Mucosa of descending colon (tissue), 3 donors: ENCODE data around the gene FAM227B. TPM values are rescaled to one million over a fixed set of nuclear protein-coding genes. Genes with fewer than 3 reads are reported as not detected.

ENCODE experiments used
- ATAC-seq: fragments of 200-7000 bp; cut with Tn5 transposase; one replicate; pipeline ENCODE4 v1.9.1; 2020; ENCODE audit warnings: mild to moderate bottlenecking, moderate library complexity
- DNase-seq, 3 donors: peaks; one replicate each; pipeline ENCODE4 v3.0.0-alpha.2; 2020
- H3K36me3 ChIP-seq: fragments of 200-600 bp; one replicate; pipeline ENCODE4 v1.8.0; 2021; ENCODE audit warnings: low read depth, mild to moderate bottlenecking
- H3K4me1 ChIP-seq: fragments of 200-600 bp; one replicate; pipeline ENCODE4 v1.8.0; 2021; ENCODE audit warnings: low read depth, mild to moderate bottlenecking
- H3K4me3 ChIP-seq: fragments of 200-600 bp; one replicate; pipeline ENCODE4 v1.8.0; 2021; ENCODE audit warnings: mild to moderate bottlenecking
- H3K9me3 ChIP-seq: fragments of 200-600 bp; one replicate; pipeline ENCODE4 v1.8.0; 2021; ENCODE audit warnings: mild to moderate bottlenecking
- CTCF ChIP-seq: fragments of 200-600 bp; IDR thresholded peaks from one replicate; pipeline ENCODE4 v1.8.0; 2022; ENCODE audit warnings: antibody characterized with exemption, mild to moderate bottlenecking
- intact Hi-C, 2 donors: fragments of 100-400 bp; cut with DNase I in 1 of 2; cut with micrococcal nuclease in 1 of 2; formaldehyde crosslinking; loops; one replicate each; pipeline versions ENCODE4 v1.11.0 to v1.11.1; 2022; cut with DNase I, micrococcal nuclease
- total RNA-seq, 3 donors: library from RNA; stranded (reverse); fragmentation: NEBNext Ultra II Directional in 2 of 3; extraction: Animal tissue kit (Norgen Biotek cat#: 25700) in 2 of 3; gene quantifications; one replicate each; pipeline versions ENCODE4 v1.2.1 to v1.2.4, GENCODE V29; 2021 to 2023
- donor health status: DM: no; HTN: no; CAD: no; lungs with moderate emphysema.
- donor health status: DM: no; HTN: no; CAD: no.
- donor health status: DM: no; HTN: yes; CAD: no.

Gene FAM227B
- total RNA-seq, 3 donors from 2014 or later, result 2.2 to 7.6 (median 3.6) TPM

DNA sequence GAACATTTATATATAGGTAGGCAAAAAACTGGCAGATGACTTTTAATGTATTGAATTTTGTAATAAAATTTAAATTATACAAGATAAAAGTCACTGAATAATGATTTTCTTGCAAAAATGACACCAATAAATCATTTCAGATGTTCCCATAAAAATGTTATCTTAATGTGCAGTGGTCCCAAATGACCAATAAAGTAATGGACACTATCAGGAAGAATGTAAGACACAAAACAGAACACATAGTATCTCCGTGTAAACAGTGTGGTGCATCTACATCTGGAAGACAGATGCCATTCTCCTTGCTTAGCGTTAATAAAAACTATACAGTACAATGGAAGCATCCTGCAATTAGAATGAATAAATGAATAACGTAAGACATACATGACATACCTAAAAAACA lies 156.1 kb downstream of the FAM227B start:
- Histone ChIP-seq H3K4me3 (no peak overlapping the region), H3K4me1 (no peaks in the 10 kb centered on the region), H3K36me3 (no peaks in the 10 kb centered on the region), H3K9me3 (no peaks in the 10 kb centered on the region)
- TF ChIP-seq CTCF, result no peak
- no peak for DNase-seq
- no peak for ATAC-seq
- intact Hi-C loops, result no loop called here

DNA sequence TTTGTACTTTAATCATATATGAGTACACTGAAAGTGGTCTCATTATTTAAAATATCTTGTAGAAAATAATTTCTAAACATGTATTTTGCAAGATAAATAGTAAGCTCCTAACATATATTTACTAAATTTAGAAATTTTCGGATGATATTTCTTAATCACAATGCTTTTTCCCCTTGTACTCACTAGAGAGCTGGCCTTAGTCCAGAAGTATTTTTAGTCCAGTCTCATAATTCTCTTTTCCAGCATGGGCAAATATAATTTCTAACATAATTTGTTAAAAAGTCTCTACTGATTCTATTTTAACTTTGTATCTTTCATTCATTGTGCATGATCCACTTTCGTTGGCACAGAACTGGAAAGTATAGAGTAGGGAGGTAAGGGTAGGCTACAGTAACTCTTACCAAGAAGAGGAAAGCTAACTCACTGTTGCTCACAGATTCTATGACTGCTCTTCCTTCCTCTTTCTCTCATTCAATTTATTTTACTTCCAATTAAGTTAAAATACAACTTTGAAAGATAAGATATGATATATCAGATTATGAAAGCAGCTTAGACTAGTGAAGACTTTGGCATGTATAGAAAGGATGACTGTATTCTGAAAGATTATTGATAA lies 158.3 kb downstream of the FAM227B start:
- Histone ChIP-seq H3K4me1 (no peaks in the 10 kb centered on the region), H3K9me3 (no peaks in the 10 kb centered on the region), H3K4me3 (no peak overlapping the region), H3K36me3 (no peaks in the 10 kb centered on the region)
- no peak for DNase-seq
- intact Hi-C loops, result no loop called here
- no peak for ATAC-seq
- no peak for TF ChIP-seq CTCF

DNA sequence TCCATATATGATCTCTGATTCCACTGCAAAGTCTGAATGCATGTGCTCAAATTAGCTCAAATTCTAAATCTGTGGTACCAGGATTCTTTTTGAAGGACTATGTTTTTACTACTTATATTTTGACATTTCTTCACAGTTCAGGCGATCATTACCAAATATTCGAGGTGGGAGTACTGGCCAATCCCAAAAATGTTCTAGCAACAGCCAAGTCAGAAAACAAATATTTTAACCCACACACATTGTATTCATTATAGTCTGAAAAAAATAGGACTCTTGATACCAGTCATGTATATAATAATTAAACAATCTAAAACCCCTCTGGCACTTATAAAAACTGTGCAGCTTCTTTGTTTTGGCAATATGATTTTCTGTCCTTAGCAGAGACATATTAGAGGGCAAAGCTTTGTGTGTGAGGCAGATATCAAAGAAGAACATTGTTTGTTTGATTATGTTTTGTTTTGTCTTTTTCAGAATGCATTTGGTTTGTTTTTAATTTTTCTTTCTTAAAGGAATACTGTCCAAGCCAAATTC lies 160.1 kb downstream of the FAM227B start:
- no peaks in the 10 kb centered on the region for H3K9me3 ChIP-seq
- intact Hi-C loops, result no loop called here
- no peak for TF ChIP-seq CTCF
- H3K4me1 ChIP-seq, result no peaks in the 10 kb centered on the region
- DNase-seq, result no peak
- H3K36me3 ChIP-seq, result no peaks in the 10 kb centered on the region
- H3K4me3 ChIP-seq, result no peak overlapping the region
- ATAC-seq, result no peak

DNA sequence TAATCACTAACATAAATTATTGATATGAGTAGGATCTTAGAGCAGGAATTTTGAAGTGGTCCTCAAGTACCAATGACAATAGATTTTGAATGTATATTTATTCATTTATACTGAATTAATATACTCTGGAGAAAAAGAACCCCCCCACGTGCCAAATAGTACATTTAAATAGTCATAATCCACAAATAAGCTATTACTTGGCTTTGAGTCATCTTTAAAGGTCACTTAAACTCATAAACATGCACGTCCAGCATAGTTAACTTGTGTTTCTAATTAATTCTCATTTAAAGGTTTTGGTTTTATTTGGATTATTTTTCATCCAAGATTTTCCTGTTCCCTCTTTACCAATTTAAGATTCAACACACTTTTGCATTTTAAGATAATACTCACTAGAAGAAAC lies 162.5 kb downstream of the FAM227B start:
- H3K4me1 ChIP-seq, result no peaks in the 10 kb centered on the region
- no peak for TF ChIP-seq CTCF
- H3K9me3 ChIP-seq, result no peaks in the 10 kb centered on the region
- DNase-seq (no peak), ATAC-seq (no peak)
- H3K4me3 ChIP-seq, result no peak overlapping the region
- intact Hi-C loops, result no loop called here
- H3K36me3 ChIP-seq, result no peaks in the 10 kb centered on the region

GRCh38 chr15:49456166-49456565 lies 164.5 kb downstream of the FAM227B start:
- Histone ChIP-seq H3K9me3 (no peaks in the 10 kb centered on the region), H3K4me3 (no peak overlapping the region), H3K4me1 (no peaks in the 10 kb centered on the region), H3K36me3 (no peaks in the 10 kb centered on the region)
- intact Hi-C loops, result no loop called here
- ATAC-seq (no peak), DNase-seq (no peak)
- TF ChIP-seq CTCF, result no peak

- ATAC-seq (no peak), DNase-seq (no peak)
- Histone ChIP-seq H3K4me3 (no peak overlapping the region), H3K4me1 (no peaks in the 10 kb centered on the region), H3K9me3 (no peaks in the 10 kb centered on the region), H3K36me3 (no peaks in the 10 kb centered on the region)
- no peak for TF ChIP-seq CTCF
- intact Hi-C loops, result no loop called here
Measured at GRCh38 chr15:49452595-49452994, 168.0 kb downstream of the FAM227B start.
